GM19035 (cell line): ENCODE data around the gene RBM19.

Experiments
- ATAC-seq: cut with Tn5 transposase; IDR thresholded peaks from one replicate; pipeline ENCODE4 v1.9.1; 2021; ENCODE audit not compliant: unreplicated experiment

RBM19 gene

DNA sequence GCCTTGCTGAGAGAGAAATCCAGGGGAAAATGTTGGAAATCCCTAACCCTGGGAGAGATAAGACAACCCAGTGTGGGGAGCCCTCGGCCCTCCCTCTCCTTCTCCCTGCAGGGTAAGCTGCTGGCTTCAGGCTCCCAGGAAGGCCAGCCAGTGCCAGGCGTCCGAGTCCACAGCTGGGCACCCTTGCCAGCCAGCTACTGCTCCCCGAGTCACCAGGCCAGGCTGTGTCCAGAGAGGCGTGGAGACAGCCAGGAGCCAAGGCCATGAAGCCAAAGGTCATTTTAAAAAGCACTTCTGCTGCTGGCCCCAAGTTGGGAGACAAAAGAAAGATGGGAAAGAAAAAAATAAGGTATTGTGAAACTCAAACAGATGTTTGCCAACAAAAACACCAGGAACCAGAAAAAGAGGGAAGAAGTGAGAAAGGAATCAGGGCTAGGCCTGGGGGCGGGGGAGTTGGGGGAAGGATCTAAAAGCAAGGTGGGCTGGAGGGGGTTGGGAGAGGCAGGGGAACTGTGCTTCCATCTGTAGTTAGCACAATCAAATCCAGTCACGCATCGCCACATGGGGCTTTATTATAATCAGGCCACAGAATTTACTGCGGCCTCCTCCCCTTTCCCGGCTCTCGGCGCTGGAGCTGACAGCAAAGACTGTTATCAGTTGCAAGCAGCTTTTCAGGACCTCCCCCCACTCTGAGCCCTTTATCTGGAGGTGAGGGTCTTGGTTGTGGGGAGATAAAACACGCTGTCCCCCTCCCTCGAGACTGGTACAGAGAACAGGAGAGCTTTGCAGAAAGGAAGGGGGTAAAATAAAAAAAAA lies 33.5 kb downstream of the RBM19 start:
- no peak for ATAC-seq

DNA sequence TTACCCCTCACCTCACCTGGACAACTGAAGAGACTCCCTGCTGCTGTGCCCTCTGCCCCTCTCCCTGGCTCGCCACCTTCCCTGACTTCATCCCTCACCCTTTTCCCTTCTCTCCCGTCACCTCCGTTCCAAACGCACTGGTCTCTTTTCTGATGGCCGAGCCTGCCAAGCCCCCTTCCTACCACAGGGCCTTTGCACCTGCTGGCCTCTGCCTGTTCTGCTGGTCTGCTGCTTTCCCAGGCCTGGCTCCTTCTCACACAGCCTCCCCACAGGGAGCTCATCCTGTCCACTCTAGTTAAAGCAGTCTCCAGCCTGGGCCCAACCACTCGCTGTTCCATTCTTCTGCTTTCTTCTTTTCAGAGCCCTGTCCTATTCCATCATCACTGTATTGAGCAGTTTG lies 34.6 kb downstream of the RBM19 start:
- no peak for ATAC-seq

DNA sequence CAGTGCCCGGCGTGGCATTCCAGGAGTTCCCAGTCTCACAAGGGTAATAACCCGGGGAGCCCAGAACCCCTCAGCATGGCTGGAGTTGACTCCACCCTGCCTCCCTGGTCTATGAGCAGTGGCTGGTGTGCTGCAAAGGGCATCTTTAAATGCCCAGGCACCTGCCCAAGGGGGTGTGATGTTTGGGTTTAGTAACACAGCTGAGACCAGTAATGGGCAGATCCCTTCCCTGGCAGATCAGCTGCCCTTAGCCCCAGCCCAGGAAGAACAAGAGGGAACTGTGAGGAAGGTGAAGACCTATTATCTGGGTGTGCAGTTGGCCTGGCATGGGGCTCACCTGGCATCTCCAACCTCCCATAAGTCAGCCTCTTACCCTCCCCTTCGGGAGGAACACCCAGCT lies 35.9 kb downstream of the RBM19 start:
- no peak for ATAC-seq

DNA sequence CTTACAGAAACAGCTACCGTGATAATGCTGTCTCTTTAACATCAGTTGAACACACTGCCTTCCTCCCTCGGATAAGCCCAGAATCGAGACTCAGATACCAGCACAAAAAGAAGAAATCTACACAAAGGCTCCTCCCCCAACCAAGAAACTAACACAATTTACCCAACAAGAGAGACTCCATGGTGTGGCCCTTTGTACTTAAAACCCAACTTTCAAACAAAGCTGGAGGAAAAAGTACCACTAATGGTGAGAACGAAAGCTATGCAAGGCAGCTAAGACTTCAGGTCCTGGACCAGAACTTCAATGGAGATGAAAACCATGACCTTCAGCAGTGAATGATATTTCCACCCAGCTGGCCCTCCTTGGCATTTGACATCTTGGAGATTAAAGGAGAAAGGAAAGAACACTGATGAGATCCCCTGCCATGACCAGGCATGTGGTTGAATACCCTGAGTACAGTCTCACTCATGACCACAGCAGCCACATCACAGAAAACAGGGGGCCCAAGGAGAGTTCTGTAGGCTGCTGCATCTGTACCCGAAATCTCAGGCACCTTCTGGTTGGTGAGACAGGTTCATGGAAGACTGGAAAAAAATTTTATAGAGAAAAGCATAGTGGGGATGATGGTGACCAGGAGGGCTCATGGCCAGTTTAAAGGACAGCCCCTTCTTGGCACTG lies 36.7 kb downstream of the RBM19 start:
- no peak for ATAC-seq

DNA sequence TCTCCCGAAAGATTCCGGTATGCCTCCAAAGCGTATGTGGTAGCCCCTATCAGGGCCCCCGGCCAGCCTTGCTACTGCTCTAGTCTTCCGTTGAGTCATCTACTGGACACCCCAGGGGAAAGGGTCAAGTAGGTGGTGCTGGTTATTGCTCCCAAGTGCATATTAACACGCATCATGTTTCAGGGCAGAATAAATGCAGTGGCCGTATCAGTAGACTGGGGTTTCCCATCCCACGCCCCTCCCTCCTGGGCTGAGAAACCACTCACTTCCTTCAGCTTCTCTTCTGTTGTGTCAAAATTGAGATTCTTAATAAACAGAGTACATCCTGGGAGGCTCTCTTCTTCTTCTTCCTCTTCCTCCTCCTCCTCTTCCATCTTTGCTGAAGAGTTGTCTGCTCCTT lies 39.3 kb downstream of the RBM19 start:
- ATAC-seq = no peak

DNA sequence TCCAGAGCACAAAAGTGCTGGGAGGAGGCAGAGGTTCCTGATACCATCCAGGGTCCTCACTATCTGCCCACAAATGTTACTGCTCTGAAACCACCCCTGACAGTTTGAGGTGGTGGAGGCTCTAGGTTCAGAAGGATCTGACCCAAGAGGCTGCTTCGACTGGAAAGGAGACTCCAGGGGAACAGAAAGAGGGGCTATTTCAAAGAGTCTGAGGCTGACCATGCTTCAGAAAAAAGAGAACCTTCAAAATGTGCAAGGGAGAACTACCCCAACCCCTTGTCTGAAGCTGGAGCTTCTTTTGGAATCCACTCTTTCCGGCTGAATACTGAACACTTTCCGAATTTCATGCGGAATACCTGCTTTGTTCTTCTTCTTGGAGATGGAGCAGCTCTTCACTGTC lies 41.8 kb downstream of the RBM19 start:
- no peak for ATAC-seq

DNA sequence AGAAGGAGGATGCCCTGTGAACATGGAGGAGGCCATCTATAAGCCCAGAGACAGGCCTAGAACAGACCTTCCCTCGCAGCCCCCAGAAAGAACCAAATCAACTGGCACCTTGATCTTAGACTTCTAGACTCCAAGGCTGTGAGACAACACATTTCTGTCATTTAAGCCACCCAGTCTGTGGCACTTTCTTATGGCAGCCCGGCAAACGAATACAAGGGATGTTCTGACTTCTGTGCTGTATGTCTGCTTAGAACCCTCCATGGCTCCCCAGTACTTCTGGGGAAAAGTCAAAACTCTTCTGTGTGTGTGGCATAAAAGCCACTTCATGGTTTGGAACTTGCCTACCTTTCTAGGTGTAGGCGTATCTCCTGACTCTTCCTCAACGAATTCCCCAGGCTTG lies 42.9 kb downstream of the RBM19 start:
- ATAC-seq = no peak

DNA sequence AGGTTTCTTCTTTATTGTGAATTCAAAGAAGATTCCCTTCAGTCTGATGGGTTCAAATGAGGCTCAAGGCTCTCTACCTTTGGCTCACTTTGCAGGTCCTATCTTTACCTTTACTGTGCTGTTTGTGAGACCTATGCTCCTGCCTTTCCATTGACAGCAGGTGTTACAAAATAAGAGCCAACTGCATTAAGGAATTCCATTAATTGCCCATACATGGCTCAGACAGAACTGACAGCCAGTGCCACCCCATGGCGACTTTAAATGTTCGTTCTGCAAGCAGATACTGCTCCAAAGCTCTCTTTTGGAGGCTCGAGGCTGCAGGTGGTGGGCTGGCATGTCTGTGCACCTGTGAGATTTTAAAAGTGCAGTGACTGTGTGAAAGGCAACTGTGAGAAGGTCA lies 44.7 kb downstream of the RBM19 start:
- no peak for ATAC-seq

DNA sequence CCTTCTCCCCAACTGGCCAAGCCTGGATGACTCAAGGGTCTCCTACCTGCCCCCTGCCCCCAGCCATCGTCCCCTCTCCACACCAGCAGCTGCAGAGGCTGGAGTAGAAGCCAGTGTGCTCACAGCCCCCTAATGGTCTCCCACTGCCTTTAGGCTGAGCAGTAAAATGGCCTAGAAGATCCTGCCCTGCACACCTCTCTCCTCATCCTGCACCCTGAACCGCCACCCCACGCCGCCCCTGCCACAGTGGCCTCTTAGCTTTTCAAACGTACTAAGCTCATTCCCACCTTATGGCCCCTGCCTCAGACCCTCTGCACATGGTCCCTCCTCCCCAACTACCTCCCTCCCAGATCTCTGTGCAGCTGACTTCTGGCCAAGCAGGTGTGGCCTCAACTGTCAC lies 46.3 kb downstream of the RBM19 start:
- no peak for ATAC-seq

DNA sequence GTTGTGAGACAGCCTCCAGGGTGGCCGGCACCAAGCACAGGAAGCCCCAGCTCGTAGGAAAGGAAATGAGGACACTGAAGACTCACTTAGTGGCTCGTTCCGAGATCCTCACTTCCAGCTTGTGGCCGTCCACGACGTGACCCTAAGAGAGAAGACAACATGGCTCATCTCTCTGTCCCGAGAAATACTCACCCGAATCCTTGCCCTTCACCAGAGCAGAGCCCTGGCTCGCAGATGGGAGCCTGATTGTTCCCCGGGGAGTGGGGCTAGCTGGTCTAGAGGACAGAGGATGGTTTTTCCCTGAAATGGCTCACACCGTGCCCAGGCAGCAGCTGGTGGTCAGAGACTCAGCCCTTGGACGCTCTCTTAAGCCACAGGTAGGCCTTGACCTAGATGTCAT lies 47.8 kb downstream of the RBM19 start:
- no peak for ATAC-seq

DNA sequence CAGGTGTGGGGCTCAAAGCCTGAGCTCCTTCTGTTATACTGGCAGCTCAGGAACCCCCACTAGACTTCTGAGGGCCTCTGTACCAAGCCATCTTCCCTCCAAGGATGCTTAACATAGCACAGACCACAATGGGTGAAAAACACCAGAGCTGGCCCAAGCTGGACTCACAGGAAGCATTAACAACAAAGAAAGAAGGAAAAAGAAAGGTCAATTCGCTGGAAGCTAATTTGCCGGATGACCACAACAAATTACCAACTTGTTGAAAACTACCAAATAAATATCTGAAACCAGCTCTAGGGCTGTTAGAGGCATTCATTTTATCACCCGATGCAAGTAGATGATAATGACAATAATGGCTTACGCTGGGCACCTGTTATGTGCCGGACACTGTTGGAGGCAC lies 48.7 kb downstream of the RBM19 start:
- no peak for ATAC-seq

DNA sequence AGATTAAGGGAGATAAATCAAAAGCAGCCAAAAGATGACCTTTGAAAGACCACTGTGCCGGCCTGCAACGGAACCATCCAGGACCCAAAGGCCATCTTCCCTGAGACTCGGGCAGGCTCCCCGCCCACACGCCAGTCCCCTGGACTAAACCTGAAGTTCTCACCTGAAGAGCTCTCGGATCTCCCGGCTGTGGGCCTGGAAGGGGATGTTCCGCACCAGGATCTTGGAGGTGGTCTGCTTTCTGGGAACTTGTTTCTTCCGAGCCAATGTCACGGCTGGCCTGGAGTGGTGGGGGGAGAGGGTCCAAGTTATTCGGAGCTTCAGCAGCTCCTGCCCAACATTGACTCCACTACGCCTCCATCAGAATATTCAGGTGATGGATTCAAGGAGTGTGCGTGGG lies 51.3 kb downstream of the RBM19 start:
- ATAC-seq = no peak

DNA sequence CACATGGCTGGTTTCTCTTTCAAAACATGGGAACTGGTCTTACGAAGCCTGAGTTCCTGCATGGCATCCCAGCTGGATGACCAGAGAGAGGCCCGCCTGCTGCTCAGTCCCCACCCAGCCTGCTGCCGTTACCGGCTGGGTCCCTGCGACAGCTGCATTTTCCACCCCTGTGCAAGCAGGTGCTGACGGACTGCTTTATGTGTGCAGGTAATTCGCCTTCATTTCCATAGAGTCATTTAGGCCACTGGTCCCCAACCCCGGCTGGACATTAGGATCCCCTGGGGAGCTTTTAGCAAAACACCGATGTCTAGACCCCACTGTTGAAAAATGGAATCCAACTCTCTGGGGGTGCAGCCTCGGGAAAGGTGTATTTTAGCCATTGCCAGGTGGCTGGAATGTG lies 51.9 kb downstream of the RBM19 start:
- no peak for ATAC-seq

DNA sequence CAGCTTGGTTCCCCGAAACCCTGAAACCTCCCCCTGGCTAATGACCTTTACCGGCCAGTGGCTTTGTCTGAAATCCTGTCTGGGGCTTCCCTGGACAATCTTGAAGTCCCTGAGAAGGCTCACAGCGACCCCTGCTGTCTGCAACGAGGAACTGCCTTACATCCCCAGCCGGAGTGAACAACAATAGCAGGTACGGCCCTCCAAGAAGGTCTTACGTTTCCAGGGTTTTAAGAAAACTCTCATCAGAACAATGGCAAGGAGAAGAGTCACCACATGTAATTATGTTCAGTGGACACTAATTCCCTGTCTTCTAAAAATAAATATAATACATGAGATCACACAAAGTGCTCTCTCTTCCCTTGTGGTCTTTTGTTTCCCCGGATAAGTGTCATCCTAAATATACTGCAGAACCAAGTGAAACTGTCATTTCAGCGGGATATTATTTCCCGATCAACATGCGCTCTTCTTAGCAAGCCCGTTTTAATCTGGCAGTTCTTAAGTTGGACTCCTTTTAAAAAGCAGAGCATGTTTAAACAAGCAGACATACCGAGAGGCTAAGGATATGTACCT lies 53.3 kb downstream of the RBM19 start:
- no peak for ATAC-seq

DNA sequence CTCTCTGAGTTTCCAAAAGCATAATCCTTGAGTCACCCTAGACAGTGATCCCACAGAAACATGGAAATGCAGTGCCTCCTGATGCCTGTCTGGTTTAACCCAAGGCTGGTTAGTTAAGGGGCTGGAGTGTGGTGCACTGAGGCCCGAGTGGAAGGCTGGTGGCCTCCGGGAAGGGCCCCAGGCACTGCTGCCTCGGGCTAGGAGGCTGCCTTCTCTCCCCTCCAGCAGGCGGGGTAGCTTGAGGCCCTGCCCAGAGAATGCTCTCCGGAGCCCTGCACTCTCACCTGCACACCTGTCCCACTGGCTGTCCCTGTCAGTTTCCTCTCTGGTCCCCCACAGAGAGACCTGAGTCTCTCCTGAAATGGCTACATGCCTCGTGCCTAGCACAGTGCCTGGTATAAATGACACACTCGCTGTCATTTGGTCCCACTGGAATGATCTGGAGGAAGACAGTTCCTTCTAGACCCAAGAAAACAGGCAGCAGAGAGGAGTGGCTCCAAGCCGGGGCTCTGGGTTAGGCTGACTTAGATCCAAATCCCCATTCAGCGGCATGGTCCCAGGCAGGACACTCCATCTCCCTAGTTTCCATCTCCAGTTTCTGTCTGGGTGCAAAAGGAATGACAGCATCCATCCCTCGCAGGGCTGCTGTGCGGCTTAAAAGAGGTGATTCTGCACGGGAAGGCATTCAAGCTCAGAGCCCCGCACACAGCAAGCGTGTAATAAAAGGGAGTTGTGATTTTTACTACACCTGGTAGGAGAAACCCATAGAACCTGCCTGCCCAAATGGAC lies 54.0 kb downstream of the RBM19 start:
- no peak for ATAC-seq

DNA sequence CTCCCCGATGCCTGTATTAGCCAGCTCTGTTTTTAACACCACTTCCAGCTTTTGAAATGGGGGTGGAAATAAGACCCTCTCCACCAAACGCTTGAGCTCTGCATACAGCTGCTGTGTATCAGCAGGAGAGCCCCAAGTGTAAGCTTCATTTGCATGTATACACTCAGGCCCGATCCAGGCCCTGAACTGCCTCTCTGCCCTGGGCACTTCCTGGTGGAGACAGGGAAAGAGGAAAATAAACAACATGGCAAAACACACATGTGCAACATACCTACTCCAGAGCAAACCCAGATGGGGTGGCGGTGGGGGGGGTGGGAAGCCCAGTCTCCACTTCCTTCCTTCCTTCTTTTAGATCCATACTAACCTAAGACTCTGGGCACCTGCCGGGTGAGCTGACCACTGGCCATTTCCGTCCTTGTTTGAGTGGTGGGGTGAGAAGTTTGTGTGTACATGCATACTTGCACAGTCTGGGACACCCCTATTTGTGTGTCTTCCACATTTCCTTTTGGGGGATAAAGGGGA lies 55.3 kb downstream of the RBM19 start:
- ATAC-seq = no peak

DNA sequence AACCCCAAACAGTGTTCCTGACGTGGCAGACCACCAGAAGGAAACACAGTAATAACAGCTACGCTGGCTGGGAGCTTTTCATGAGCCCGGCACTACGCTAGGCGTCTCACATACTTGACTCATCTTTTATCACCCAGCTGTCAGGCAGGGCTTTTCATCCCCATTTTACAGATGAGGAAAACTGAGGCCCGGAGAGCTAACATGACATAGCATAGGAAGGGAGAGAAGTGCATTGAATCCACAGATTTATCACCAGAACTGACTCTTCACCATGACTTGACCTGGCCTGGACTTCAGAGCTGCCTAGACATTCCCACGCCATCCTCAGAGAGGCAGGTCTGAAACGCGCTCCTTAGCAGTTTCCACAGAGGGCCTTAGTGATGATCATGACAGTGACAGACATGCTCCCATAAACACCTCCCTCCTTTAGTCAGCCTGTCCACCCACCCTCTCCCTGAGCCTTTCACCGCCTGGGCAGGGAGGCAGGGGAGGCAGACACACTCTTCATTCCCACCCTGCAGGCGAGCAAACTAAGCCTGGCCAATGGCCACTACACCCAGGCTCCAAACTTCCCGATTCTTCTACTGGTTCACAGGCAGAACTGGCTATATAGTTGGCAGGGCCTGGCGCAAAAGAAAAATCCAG lies 56.2 kb downstream of the RBM19 start:
- no peak for ATAC-seq

DNA sequence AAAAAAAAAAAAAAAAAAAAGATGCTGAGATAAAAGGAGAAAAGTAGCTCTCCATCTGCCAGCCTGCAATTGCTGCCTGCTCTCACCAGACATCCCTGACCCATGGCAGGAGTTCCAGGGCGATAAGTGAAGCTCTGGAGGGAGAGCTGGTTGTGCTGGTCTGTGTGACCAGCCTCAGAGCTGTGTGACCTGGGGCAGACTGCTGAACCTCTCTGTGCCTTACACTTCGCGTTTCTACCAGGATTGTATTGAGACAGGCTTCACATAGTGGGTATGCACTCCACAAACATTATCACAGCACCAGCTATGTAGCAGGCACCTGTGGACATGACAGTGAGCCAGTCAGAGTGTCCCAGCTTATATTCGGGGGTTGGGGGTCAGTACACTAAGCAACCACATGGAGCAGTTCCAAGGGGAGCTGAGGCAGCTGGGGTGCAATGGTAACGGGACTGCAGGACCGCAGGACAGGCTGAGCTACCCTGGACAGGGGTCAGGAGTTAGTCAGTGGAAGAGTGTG lies 57.5 kb downstream of the RBM19 start:
- ATAC-seq = no peak

DNA sequence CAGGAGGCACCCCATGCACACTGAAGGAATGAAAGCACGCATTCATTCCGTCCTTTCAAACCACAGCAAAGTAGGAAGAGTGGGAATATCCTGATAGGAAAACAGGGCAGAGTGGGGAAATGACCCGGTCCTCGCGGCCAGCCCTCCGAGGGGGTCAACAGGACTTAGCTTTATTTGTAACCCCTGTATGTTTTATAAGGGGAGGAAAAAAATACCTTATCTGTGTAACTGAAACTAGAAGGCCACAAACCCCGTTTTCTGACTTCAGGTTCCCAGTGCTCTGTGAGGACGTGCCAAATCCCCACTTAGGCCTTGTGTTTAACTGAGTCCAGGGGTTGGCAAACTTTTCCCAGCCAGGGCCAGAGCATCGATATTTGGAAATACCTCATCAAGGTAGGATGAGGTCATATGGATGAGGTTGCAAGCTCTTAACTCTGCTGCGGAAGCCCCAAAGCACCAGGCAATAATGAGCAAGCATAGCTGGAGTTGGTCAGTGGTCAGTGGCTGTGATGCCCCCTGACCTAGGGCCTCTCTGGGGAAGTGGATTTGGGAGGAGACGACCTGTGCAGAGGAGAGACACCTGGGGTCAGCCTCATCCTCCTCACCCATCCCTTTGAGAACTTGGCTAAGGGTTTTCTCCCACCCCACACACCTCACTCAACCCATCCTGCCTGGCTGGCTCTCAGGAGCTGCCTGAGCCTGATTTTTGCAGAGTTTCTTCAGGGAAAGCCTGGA lies 58.5 kb downstream of the RBM19 start:
- ATAC-seq = no peak
